Activated CD4-positive, alpha-beta T cell treated with anti-CD3 and anti-CD28 coated beads, Interleukin-2, amount 50 U/mL, for 1 hour (primary cell): ENCODE results near the gene ENOSF1.
"Not testable (repeated sequence)": the region's sequence is repeated elsewhere in the genome, so short reads cannot be mapped to it uniquely, and the experiment has no call there.

Source experiments
- DNase-seq: peaks from one replicate; pipeline ENCODE4 v3.0.0-alpha.2; 2020

The ENOSF1 gene, protein sequence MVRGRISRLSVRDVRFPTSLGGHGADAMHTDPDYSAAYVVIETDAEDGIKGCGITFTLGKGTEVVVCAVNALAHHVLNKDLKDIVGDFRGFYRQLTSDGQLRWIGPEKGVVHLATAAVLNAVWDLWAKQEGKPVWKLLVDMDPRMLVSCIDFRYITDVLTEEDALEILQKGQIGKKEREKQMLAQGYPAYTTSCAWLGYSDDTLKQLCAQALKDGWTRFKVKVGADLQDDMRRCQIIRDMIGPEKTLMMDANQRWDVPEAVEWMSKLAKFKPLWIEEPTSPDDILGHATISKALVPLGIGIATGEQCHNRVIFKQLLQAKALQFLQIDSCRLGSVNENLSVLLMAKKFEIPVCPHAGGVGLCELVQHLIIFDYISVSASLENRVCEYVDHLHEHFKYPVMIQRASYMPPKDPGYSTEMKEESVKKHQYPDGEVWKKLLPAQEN

DNA sequence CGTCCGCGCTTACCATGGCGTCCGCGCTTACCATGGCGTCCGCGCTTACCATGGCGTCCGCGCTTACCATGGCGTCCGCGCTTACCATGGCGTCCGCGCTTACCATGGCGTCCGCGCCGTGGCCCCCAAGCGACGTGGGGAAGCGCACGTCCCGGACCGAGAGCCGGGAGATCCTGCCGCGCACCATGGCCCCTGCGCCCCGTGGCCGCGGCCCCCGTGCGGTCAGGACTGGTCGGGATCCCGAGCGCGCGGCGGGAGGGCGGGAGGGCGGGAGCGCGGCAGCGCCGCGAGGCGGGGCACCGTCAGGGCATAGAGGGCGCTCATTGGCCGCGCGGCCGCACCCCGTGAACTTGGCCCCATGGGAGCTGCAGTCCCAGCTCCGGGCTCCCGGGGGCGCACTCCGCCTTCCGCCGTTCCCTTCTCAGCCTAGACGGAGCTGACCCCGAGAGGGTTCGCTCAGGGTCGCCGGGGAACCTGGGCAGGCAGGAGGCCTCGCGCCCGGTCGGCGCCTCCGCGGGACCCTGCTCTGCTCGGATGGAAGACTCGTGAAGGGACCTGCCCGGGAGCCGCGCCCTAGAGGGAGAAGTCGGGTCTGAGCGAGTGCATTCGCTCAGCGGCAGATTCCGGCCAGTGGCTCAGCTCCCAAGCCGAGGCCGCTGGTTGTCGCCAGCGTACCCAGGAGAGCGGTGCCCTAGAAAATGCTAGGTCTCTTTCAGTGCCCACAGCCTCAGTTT is at the start of gene ENOSF1:
Gene ENOSF1, minus strand, starts transcription at position 230 of the 734 bp plus-strand sequence. Its CDS starts 43 bp downstream, at position 187.
- peak; percentile 69 for DNase-seq

DNA sequence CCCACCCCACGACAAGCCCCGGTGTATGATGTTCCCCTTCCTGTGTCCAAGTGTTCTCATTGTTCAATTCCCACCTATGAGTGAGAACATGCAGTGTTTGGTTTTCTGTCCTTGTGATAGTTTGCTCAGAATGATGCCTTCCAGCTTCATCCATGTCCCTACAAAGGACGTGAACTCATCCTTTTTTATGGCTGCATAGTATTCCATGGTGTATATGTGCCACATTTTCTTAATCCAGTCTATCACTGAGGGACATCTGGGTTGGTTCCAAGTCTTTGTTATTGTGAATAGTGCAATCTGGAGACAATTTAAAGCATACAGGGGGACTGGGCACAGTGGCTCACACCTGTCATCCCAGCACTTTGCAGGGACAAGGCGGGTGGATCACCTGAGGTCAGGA is 47.4 kb upstream of the ENOSF1 start:
- DNase-seq = not testable (repeated sequence)

DNA sequence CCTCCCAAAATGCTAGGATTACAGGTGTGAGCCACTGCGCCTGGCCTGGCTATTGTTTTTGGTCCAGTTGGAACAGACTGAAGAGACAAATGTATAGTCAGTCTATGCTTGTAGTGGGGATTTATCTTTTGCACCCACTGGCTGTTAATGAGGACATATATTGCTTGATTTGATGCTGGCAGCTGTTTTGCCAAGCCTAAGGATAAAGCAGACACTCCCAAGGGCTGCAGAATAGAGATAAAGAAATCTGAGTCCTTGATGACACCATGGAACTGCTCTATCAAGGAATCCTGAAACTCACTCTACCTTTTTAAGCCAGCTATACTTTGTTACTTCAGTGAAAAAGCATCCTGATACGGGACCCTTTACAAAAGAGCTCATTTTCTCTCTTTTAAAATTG is 43.1 kb upstream of the ENOSF1 start:
- DNase-seq = no peak

DNA sequence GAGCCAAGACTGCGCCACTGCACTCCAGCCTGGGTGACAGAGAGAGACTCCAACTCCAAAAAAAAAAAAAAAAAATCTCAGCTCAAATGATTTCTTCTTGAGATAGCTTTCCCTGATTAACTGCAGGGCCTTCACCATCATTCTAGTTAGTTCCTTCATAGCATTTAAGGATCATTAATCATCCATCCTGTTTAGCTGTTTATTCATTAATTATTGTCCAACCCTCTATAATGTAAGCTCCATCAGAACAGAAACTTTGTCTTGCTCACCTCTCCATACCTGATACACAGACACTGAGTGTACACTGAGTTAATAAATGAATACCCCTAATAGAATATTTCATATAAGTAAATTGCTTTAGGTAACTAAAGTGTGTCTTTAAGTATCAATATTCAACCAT is 42.2 kb upstream of the ENOSF1 start:
- no peak for DNase-seq

DNA sequence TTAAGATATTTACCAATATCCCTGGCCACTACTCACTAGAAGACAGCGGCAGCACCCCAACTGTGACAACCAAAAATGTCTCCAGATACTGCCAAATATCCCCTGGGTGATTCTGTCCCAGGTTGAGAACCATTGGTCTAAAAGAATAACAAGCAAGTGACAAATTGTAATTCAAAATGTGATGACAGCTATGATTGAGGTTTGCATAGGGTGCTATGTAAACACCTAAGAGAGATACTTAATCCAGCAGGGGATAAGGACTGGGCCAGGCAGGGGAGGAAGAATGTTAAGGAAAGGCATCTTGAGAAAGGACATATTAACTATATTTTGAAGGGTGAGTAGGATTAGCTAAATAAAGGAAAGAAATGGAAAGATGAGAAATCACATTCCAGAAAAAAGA is 38.0 kb upstream of the ENOSF1 start:
- no peak for DNase-seq

DNA sequence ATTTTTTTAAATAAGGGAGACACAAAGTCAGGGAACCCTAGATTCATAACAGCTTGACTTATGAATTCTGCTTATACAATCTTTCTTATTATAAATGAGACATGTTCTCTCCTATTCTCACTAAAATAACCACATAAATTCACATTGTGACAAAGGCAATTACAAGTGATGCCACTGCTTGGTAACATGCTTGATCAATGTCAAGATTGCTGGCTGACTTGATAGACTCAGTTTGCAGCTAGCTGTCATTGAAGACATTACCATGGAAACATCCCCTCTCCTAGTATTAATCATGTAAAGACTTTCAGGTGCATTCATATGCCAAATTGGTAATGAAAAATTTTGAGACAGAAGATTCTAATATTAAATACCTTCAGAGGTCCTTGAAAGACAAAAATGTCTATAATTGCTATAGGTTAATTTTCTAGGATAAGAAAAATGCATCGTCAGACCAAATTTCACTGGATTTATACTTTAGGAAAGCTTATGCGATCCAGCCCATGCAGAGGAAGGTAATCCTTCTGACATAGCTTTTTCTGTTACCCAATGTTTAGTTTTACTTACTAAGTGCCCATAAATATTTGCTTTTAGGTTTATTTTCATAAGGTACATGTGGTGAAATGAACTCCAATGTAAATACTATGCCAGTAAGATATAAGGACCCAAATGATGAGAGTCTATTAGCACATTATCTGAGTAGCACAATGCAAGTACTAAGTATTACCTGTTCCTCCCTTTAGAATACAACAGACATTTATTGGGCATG is 32.6 kb upstream of the ENOSF1 start:
- DNase-seq = no peak

DNA sequence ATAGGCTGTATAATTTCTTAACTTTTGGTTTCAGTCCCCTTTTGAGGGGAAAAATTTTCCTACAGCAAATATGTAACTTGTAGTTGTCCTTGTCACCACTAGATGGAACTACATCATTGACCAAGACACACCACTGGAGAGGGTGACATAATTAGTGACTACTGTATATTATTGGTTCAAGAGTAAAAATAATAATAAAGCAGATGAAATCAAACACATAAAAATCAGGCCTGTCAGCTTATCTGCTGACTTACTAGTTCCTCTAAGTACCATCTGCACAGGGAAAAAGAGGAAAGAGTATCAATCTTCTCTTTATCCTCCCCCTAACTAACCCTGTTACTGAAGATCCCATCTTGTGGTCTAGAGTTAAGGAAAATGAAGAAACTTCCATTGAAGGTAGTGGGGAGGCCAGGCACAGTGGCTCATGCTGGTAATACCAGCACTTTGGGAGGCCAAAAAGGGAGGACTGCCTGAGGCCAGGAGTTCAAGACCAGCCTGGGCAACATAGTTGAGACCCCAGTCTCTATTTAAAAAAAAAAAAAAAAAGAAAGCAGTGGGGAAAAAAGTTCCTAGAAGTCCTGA is 29.6 kb upstream of the ENOSF1 start:
- no peak for DNase-seq

DNA sequence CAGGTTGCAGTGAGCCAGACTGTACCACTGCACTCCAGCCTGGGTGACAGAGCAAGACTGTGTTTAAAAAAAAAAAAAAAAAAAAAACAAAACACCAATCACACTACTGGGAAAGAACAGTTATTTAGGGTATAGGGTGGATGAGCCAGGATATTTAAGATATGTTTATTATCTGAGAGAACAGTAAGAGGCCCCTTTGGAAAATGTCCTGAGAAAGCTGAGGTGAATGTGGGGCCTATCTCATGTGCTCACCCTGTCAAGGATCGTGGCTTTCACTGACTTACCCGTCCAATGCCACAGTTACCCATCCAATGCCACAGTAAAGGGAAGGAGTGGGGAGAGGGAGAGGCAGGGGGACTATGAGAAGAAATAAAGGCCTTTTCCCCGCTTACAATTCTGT is 19.9 kb upstream of the ENOSF1 start:
- DNase-seq = no peak

DNA sequence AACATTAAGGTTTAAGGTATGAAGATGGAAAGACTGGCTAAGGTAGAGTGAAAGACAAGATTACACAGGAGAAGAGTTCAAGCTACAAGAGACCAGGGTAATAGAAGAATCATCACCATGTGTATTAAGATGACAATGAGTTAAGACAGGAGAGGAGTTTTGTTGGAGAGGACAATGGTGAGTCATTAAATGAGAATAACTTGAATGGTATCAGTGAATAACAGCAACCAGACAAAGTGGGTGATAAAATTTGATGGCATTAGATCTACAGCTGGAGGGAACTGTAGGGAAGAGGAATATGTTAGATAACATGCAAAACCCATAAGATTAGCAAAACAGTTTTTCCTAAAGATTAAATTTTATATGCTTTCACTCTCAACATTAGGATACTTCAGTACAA is 18.8 kb upstream of the ENOSF1 start:
- DNase-seq = no peak

DNA sequence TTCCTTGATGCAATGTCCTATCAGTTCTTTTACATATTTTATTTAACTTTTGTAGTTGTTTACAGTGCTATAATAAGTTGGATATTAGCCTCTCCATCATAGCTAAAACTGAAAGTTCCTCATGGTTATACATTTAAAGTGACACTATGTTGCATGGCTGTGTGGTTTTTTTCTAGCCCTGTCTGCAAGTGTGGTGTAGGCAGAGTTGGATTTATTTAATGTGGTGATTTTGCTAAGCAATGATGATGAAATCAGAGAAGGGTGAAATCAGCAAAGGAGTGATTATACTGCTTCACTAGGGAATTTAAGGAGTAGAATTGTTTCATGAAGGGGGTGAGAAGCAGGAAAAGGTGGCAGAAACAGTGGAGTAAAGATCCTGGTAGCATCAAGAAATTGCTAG is 18.3 kb upstream of the ENOSF1 start:
- DNase-seq = no peak

DNA sequence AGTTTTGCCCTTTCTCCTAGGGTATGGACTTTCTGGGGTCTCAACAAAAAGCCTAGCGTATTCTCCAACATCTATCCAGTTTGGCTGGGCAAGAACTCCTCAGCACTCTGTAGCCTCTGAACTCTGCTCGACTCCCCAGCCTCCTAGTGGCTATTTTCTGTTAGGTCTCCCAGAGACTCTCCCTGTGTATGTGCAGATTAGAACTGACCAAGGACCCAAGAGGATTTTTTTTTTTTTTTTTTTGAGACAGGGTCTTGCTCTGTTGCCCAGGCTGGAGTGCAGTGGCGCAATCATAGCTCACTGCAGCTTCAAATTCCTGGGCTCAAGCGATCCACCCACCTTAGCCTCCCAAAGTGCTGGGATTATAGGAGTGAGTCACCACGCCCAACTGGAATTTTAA is 17.7 kb upstream of the ENOSF1 start:
- DNase-seq = not testable (repeated sequence)

DNA sequence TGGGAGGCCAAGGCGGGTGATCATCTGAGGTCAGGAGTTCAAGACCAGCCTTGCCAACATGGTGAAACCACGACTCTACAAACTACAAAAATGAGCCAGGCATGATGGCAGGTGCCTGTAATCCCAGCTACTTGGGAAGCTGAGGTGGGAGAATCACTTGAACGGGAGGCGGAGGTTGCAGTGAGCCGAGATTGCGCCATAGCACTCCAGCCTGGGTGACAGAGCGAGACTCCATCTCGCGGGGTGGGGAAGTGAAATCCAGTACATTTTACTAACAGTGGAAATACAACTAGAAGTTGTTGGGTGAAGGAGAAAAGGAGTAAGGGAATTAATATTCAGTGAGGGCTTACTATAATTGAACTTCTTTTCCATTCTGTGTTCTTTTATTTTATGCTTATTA is 13.2 kb upstream of the ENOSF1 start:
- DNase-seq = no peak

DNA sequence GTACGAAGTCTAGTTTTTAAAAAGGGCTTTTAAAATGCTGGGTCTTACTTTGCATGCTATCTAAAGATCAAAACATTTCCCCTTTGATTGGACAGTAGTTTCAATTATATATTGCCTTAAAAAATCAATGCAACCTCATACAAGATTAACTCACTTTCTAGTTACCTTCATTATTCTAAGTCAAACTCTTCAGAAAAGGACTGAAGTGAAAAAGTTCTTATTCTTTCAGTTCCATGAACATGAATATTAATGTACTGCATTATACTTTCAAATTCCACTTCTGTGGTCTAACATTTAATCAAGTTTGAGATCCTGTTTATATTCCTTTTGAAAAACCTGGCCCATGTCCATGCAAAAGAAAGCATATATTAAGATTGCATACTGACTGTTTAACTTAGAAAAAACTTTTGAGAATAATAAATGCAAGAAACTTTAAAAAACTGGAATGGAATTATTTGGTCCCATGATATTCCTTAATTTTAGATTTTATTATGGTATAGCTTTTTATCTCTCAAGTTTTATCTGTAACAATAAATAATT is 11.2 kb upstream of the ENOSF1 start:
- no peak for DNase-seq

DNA sequence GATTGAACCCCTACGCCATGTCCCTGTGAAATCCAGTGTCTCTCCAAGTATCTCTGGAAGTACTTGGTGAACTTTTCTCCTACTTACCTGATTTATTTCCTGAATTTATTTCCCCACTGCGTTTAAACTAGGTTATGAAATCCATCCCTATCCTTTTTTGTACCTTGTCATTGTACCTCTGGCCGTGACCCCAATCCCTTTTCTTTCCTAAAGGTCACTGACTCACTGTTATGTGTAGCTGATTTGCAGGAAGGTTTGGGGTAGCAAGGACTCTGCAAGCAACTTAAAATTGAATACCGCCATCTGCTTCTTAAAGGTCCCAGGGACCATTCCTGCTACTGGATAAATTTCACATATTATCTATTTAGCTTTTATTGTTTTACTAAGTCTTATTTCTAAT is 4.6 kb upstream of the ENOSF1 start:
- DNase-seq = no peak

DNA sequence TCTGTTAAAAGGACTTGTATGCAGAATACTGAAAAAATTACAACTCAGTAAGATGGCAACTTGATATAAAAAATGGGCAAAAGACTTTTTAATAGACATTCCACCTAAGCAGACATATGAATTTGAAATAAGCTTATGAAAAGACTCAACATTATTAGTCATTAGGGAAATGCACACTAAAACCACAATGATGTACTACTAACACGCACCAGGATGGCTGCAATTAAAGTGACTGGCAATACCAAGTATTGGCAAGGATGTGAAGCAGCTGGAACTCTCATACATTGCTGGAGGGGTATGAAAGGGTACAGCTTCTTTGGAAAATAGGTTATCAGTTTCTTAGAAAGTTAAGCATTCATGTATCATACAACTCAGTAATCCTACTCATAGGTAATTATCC is 3.2 kb upstream of the ENOSF1 start:
- DNase-seq = no peak

DNA sequence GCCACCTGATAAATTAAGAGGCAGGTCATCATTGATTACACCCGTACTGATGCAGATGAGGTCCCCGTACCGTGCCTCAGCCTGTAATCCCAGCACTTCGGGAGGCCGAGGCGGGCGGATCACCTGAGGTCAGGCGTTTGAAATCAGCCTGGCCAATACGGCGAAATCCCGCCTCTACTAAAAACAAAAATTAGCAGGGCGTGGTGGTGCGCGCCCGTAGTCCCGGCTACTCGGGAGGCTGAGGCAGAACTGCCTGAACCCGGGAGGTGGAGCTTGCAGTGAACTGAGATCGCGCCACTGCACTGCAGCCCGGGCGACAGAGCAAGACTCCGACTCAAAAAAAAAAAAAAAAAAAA is 683 bp upstream of the ENOSF1 start:
- no peak for DNase-seq

DNA sequence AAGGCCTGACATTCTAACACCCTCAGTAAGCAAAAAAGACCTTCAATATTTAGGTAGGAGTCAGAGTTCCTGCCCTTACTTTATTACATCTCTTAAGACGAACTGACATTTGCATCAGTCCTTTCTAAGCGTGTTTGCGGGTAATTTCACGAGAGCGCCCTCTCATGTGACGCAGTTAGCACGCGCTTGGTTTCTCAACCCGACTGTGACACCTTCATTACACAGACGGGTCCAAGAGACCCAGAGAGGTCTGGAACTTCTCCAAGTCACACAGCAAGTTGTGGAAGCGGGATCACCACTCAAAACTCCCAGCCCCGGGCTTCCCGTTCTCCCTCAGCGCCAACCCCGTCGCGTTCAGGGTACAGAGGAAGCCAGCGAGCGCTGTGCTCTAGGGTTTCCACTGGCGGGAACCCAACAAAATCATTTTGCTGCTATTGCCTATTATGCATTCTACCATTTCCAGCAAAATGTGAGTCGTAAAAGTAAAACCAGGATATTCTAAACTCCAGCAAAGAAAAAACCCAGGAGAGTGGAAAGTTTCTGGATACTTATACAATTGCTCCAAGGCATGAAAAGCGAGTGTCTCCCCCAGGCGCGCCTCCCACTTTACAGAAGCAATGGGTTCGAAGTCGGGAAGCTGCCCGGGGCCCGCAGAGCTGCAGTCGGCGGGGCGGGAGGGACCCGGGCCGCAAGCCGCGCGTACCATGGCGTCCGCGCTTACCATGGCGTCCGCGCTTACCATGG is 601 bp downstream of the ENOSF1 start:
- DNase-seq = peak; percentile 65

DNA sequence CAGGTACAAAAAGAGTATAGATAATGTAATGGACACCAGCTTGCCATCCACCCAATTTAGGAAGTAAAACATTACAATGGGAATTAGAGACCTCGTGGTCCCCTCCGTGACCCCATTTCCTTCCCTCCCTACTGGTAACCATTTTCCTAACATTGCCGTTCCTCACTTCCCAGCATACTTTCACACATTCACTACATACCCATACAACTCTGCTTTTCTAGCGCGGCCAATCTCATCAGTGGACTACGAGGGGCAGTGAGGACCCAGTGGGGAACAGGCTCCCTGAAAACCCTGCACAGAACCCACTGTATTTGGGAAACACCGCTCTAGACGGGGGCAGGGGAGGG is 1.1 kb downstream of the ENOSF1 start:
- DNase-seq = no peak

DNA sequence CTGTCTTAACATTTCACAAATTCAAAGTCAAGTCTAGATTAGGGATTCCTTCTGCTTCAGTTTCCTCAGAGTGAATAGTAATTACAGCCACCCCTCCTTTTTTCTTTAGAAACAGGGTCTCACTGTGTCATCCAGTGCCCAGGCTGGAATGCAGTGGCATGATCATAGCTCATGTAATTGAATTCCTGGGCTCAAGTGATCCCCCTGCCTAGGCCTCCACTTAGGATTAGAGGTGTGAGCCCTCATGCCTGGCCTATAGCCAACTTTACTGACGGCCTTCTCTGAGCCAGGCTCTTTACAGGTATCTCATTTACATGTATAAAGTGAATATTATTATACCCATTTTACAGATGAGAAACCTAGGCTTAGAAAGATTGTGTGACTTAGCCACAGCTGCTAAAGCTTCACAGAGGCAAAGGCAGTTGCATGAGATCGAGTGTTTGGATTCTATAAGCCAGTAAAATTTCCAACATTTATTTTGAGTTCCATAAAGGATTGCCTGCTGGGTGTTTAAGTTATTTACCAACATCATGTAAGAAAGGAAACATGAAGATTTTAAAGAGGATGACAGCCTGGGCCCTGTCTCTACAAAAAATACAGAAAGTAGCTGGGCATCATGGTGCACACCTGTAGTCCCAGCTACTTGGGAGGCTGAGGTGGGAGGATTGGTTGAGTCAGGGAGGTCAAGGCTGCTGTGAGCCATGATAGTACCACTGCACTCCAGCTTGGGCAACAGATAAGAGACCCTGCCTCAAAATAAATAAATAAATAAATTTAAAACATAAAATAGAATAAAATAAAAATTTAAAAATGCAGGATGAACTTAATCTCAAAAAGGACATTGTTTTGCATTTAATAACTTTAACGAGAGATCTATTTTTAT is 1.8 kb downstream of the ENOSF1 start:
- no peak for DNase-seq

DNA sequence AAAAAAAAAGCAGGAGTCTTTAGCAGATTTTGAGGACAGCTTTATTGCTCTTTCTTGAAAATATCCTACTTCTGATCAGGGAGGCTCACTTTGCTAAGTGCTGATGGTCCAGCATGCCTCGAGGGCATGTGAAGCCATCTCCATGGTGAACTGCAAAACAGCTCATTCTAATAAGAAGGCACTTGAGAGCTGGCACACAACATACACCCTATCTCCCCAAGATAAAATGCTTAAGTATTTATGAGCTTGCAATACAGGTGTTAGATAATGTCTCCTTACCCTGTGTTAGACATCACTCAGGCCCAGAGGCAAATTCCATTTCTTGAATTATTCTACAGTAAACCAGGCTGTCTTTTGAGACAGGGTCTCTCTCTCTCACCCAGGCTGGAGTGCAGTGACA is 2.7 kb downstream of the ENOSF1 start:
- no peak for DNase-seq

DNA sequence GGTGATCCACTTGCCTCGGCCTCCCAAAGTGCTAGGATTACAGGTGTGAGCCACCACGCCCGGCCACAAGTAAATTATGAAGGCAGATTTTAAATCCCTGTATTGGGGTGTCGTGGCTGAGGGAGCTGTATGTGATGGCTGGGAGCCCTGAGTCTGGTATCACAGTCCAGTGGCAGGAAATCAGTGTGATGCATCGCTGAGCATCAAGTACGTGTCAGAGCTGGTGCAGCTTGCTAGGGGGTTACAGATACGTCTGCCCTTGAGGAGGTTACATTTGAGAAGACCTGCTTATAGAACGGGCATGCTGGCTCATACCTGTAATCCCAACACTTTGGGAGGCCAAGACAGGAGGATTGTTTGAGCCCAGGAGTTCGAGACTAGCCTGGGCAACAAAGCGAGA is 4.3 kb downstream of the ENOSF1 start:
- DNase-seq = no peak
